Measurements from ENCODE around the gene BLMH.

GRCh38 chr17:30336369-30337171 is 44.8 kb upstream of the BLMH start:
- TF ChIP-seq, protein P1, sequence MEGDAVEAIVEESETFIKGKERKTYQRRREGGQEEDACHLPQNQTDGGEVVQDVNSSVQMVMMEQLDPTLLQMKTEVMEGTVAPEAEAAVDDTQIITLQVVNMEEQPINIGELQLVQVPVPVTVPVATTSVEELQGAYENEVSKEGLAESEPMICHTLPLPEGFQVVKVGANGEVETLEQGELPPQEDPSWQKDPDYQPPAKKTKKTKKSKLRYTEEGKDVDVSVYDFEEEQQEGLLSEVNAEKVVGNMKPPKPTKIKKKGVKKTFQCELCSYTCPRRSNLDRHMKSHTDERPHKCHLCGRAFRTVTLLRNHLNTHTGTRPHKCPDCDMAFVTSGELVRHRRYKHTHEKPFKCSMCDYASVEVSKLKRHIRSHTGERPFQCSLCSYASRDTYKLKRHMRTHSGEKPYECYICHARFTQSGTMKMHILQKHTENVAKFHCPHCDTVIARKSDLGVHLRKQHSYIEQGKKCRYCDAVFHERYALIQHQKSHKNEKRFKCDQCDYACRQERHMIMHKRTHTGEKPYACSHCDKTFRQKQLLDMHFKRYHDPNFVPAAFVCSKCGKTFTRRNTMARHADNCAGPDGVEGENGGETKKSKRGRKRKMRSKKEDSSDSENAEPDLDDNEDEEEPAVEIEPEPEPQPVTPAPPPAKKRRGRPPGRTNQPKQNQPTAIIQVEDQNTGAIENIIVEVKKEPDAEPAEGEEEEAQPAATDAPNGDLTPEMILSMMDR (IDR thresholded peaks at IDR 0.05; ENCODE audit: insufficient read depth, low read depth, low read length) = peak; percentile 63
- TF ChIP-seq EZH2 (IDR thresholded peaks at IDR 0.05; ENCODE audit: insufficient read depth, low read length) = no peak

All from astrocyte (in vitro differentiated cells and primary cell).